IMR-90 (cell line): ENCODE measurements around the gene IL18RAP.

Experiments used
- BHLHE40 ChIP-seq: fragments of 150-350 bp; IDR thresholded peaks from 2 replicates; pipeline ENCODE4 v1.6.1; 2016; ENCODE audit warnings: mild to moderate bottlenecking, low read depth, low read length
- CEBPB ChIP-seq: IDR thresholded peaks from 2 replicates; pipeline ENCODE4 v1.6.1; 2012; ENCODE audit warnings: low read depth, low read length, improper control_type of control experiment
- CHD1 ChIP-seq: IDR thresholded peaks from 2 replicates; pipeline ENCODE4 v1.6.1; 2012; ENCODE audit warnings: low read depth, low read length, improper control_type of control experiment
- MAFK ChIP-seq: IDR thresholded peaks from 2 replicates; pipeline ENCODE4 v1.6.1; 2012; ENCODE audit warnings: low read depth, low read length, improper control_type of control experiment
- MAZ ChIP-seq: IDR thresholded peaks from 2 replicates; pipeline ENCODE4 v1.6.1; 2012; ENCODE audit warnings: low read depth, mild to moderate bottlenecking, low read length, improper control_type of control experiment, moderate library complexity, borderline replicate concordance
- POLR2A ChIP-seq: IDR thresholded peaks from 2 replicates; pipeline ENCODE4 v1.6.1; 2012; ENCODE audit warnings: mild to moderate bottlenecking, low read depth, low read length
- RAD21 ChIP-seq: IDR thresholded peaks from 2 replicates; pipeline ENCODE4 v1.6.1; 2012; ENCODE audit warnings: low read length, improper control_type of control experiment
- RFX5 ChIP-seq: IDR thresholded peaks from 2 replicates; pipeline ENCODE4 v1.8.0; 2012; ENCODE audit warnings: low read depth, mild to moderate bottlenecking, low read length, moderate library complexity
- SMC3 ChIP-seq: fragments of 150-350 bp; IDR thresholded peaks from 2 replicates; pipeline ENCODE4 v1.6.1; 2016; ENCODE audit warnings: low read depth, mild to moderate bottlenecking, antibody characterized with exemption, low read length, moderate library complexity
- USF2 ChIP-seq: fragments of 150-350 bp; IDR thresholded peaks from 2 replicates; pipeline ENCODE4 v1.6.1; 2017; ENCODE audit warnings: mild to moderate bottlenecking, antibody characterized with exemption, low read length, low read depth
- TF ChIP-seq, protein P1 (sequence below): conservative IDR thresholded peaks from 2 replicates; pipeline ENCODE4 v1.5.1; 2012; ENCODE audit warnings: mild to moderate bottlenecking, low read depth, low read length, improper control_type of control experiment

DNA sequence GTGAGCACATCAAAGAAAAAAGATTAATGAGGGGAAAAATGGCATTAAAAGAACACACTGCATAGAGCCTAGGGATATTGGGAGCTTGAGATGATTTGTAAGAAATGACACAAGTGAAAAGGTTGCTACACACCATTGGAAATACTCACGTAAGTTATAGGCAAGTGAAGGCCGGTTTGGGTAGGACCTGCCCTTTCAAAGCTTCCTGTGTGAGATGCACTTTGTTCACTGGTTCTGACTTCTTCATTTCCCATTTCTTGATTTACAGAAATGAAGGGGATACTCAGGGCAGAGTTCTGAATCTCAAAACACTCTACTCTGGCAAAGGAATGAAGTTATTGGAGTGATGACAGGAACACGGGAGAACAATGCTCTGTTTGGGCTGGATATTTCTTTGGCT, at the start of gene IL18RAP:
- no peak for TF ChIP-seq POLR2A
- TF ChIP-seq, protein P1, sequence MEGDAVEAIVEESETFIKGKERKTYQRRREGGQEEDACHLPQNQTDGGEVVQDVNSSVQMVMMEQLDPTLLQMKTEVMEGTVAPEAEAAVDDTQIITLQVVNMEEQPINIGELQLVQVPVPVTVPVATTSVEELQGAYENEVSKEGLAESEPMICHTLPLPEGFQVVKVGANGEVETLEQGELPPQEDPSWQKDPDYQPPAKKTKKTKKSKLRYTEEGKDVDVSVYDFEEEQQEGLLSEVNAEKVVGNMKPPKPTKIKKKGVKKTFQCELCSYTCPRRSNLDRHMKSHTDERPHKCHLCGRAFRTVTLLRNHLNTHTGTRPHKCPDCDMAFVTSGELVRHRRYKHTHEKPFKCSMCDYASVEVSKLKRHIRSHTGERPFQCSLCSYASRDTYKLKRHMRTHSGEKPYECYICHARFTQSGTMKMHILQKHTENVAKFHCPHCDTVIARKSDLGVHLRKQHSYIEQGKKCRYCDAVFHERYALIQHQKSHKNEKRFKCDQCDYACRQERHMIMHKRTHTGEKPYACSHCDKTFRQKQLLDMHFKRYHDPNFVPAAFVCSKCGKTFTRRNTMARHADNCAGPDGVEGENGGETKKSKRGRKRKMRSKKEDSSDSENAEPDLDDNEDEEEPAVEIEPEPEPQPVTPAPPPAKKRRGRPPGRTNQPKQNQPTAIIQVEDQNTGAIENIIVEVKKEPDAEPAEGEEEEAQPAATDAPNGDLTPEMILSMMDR, result no peak
- no peak for TF ChIP-seq BHLHE40
- no peak for TF ChIP-seq MAZ
- no peak for TF ChIP-seq USF2
- TF ChIP-seq MAFK, result no peak
- no peak for TF ChIP-seq RAD21
- no peak for TF ChIP-seq SMC3
- no peak for TF ChIP-seq RFX5
- TF ChIP-seq CEBPB, result no peak
- TF ChIP-seq CHD1, result no peak
